Measurements from ENCODE around the gene RNF220.

Gene RNF220

DNA sequence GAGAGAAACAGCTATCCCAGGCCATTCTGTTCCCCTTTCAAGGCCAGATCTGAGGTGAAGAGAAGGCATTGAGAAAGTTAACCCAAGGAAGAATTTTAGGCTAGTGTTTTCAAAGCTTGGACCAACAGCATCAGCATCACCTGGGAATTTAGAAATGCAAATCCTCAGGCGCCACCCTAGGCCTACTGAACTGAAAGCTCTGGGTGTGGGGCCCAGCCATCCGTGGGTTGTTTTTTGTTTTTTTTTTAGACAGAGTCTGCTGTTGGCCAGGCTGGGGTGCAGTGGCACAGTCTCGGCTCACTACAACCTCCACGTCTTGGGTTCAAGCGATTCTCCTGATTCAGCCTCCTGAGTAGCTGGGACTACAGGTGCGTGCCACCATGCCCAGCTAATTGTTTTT lies 98.6 kb downstream of the RNF220 start:
- no peak overlapping the region for H3K27ac ChIP-seq

GRCh38 chr1:44505210-44505993 lies 100.3 kb downstream of the RNF220 start:
- H3K27ac ChIP-seq = no peak overlapping the region
- TF ChIP-seq CTCF (IDR thresholded peaks at IDR 0.05) = no peak
- no peak for DNase-seq (ENCODE audit: low spot score)
- no peak overlapping the region for H3K4me3 ChIP-seq

More for the DNA sequence above, 98.6 kb downstream of the RNF220 start:
- no peak overlapping the region for H3K4me3 ChIP-seq
- DNase-seq (ENCODE audit: low spot score) = no peak
- TF ChIP-seq CTCF (IDR thresholded peaks at IDR 0.05) = no peak

- DNase-seq (ENCODE audit: low spot score) = no peak
- Histone ChIP-seq H3K4me3 (no peak overlapping the region), H3K27ac (no peak overlapping the region)
- no peak for TF ChIP-seq CTCF (IDR thresholded peaks at IDR 0.05)
Measured at GRCh38 chr1:44507490-44508396, 102.7 kb downstream of the RNF220 start.

DNA sequence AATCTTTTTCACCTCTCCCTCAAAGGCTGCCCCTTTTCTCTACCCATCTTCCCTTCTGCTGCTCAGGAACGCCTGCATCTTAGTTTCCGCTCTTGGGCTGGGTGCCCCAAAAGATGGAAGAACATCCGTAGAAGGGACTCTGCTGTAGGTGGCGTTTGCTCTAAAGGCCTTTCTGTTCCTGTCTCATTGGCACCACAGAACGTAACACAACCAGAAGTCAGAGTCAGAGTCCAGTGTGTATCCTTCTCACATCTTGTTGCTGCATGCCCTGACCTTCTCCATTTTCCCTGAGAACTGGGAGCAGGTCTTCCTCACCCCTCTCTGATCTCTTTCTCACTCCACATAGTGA lies 103.3 kb downstream of the RNF220 start:
- H3K4me3 ChIP-seq = no peak overlapping the region
- no peak for DNase-seq (ENCODE audit: low spot score)
- H3K27ac ChIP-seq = no peak overlapping the region
- no peak for TF ChIP-seq CTCF (IDR thresholded peaks at IDR 0.05)

GRCh38 chr1:44511363-44511762 lies 106.3 kb downstream of the RNF220 start:
- no peak for DNase-seq (ENCODE audit: low spot score)
- TF ChIP-seq CTCF (IDR thresholded peaks at IDR 0.05) = no peak
- H3K27ac ChIP-seq = no peak overlapping the region
- H3K4me3 ChIP-seq = no peak overlapping the region

DNA sequence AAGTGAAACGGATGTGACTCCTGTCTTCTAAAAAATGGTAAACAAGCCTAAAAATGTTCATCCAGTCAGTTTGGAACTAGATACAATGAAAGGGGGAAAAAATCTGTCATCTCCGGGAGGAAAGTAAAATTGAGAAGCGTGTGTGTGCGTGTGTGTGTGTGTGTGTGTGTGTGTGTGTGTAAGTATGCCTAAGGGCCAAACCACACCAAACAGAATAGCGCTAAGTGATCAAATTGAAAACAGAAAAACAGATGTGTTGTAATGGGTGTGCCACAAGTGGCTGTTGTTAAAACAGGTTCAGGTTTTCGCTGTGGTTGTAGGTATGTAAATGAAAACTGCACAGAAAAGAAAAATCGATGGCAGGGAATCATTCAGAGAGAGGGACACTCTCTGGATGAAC lies 106.7 kb downstream of the RNF220 start:
- Histone ChIP-seq H3K4me3 (no peak overlapping the region), H3K27ac (no peak overlapping the region)
- no peak for TF ChIP-seq CTCF (IDR thresholded peaks at IDR 0.05)
- no peak for DNase-seq (ENCODE audit: low spot score)

Measured in coronary artery (tissue), 2 donors.